Transverse colon (tissue), 4 donors: ENCODE data around the gene CCRL2.

Experiments used
- CTCF ChIP-seq, 5 experiments: fragments of 200-600 bp in 3 of 5; fragments of 450-650 bp in 2 of 5; sonication (generic) in 3 of 5; IDR thresholded peaks; 1 replicate in 2 of 5; 2 replicates in 3 of 5; pipeline ENCODE4 v1.5.1; 2016 to 2017; ENCODE audit warnings: antibody characterized with exemption in 5 of 5, inconsistent platforms in 3 of 5, mild to moderate bottlenecking in 2 of 5, moderate library complexity in 1 of 5
- EP300 ChIP-seq: sonication (generic); formaldehyde crosslinking; IDR thresholded peaks from one replicate; pipeline ENCODE4 v1.6.1; 2017; ENCODE audit warnings: antibody characterized with exemption, low read depth
- POLR2AphosphoS5 ChIP-seq, 3 donors: sonication (generic); formaldehyde crosslinking; IDR thresholded peaks; one replicate each; pipeline ENCODE4 v1.6.1; 2016; ENCODE audit warnings: antibody characterized with exemption in 3 of 3

- TF ChIP-seq POLR2AphosphoS5 (IDR thresholded peaks at IDR 0.05) (no peak), CTCF (IDR thresholded peaks at IDR 0.05) (no peak), EP300 (no peak)
Measured at GRCh38 chr3:46371519-46372340, 35.3 kb upstream of the CCRL2 start.
